ENCODE measurements around the gene CPA5.

The CPA5 gene

GRCh38 chr7:130379019-130379418, 34.4 kb downstream of the CPA5 start:
- no peak for DNase-seq (ENCODE audit: low read depth in 2 of 2)

DNA sequence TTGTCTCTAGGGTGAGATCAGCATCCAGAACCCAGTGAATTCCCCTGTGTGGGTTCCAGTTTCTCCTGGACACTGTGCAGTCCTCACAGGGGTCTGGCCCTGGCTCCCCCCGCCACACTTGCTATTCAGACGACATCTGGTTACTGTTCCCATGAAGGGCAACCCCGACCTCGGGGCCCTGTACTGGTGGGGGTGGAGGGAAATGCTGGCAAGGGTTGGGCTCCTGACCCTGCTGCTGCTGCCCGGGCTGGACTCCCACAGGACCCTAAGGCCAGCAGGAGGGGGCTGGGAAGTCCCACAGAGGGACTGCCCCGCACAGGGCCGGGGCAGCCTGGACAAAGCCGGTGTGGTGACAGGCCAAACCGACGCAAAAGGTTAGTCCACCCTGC, 34.9 kb downstream of the CPA5 start:
- DNase-seq (ENCODE audit: low read depth in 2 of 2), result no peak

DNA sequence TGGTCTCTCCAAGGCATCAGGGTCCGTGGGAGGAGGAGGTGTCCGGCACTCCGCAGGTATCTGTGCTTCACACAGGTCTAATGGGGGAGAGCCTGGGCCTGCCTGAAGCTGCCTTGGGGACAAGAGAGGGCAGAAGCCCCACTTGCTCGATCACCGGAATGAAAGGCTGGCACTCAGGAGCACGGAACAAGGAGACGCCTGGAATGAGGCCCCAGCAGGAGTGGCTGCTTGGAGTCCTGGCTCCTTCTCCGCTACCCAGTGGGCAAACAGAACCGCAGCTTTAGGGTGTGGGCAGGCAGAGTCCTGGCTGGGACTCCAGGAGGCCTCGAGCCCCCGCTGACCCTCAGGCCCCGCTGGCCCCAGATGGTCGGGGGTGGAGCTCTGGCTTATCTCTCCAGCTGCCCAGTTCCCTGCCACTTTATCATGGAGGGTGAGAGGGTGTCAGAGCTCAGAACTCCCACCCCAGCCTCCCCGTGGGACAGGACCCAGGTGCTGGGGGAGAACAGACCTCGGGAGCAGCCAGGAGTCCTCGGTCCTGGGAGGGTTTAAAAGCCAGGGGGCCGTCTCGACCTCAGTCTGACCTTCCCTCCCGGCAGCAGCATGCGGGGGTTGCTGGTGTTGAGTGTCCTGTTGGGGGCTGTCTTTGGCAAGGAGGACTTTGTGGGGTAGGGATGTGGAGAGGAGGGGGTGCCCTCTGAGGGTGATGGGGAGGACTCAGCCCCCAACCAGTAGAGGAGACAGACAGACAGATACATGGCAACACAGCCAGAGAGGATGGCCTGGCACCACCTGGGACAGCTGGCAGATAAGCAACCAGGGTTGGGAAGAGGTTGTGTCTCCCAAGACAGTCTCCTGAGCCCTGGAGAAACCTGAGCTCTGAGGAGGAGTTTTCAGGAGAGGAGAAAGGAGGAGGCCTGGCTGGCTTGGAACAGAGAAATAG, 35.6 kb downstream of the CPA5 start, which contains the start of gene CPA1:
Gene CPA1 (plus strand): TSS at position 574 of the 940 bp plus-strand sequence. CDS start 27 bp downstream, at position 601.
- DNase-seq (ENCODE audit: low read depth in 2 of 2), result no peak

DNA sequence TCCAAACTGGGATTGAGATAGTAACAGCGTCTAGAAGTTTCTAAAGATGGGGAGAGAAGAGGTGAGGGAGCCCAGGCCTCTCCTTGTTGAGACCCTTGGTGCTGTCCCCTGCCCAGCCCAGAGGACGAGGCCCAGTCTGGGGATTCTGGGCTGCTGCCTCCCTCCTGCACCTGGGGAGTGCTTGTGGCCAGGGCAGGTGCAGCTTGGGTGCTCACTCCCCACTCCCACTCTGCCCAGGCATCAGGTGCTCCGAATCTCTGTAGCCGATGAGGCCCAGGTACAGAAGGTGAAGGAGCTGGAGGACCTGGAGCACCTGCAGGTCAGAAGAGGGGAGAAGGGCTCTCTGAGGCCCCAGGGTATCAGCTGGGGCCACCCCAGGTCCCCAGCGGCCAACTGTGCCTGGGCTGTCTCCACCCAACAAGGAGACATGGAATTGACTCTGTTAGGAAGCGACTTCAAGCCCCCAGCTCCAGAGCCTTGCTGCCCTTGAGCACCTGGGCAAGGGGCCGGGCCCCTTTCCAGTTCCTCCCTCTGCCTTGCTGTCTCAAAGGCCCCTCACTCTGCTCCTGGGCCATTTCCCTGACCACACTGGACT, 36.3 kb downstream of the CPA5 start:
- no peak for DNase-seq (ENCODE audit: low read depth in 2 of 2)

- no peak for DNase-seq (ENCODE audit: low read depth in 2 of 2)
These were observed 37.1 kb downstream of the CPA5 start for GRCh38 chr7:130381468-130382312.

- no peak for DNase-seq (ENCODE audit: low read depth in 2 of 2)
These were observed 38.8 kb downstream of the CPA5 start for GRCh38 chr7:130383187-130383980.

DNA sequence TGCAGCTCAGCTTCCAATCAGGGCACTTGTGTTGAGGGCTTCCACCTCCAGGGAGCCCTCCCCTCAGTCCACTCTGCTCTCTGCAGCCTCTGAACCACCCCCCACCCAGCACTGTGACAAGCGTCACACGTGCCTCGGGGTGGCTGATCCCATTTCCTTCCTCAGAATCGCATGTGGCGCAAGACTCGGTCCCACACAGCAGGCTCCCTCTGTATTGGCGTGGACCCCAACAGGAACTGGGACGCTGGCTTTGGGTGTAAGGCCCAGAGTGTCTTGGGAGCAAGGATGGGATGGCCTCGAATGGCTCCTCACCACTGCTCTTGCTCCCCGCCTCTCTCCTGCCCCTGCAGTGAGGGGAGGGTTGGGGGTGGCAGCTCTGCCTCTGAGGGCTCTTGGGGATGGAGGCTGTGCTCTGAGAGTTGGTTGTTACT, 39.8 kb downstream of the CPA5 start:
- DNase-seq (ENCODE audit: low read depth in 2 of 2), result no peak

GRCh38 chr7:130384841-130385599, 40.4 kb downstream of the CPA5 start:
- DNase-seq (ENCODE audit: low read depth in 2 of 2), result no peak

- no peak for DNase-seq (ENCODE audit: low read depth in 2 of 2)
These were observed 41.0 kb downstream of the CPA5 start for GRCh38 chr7:130385600-130386066.

DNA sequence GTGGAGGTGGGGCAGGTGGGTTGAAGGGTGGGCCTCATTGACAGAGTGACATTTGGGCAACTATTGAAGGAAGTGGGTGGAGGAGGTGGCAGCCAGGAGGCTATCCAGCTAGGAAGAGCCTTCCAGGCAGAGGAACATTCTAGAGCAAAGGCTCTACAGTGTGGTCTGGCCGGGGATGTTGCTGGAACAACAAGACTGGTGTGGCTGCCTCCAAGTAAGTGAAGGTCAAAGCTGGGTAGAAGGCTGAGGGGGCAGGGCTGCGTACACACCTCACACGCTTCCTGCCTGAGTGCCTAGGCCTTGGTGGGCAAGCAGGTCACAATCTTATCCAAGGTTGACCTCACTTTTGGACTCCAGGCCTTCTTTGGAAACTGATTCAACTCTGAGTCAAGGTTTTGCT, 42.3 kb downstream of the CPA5 start:
- DNase-seq (ENCODE audit: low read depth in 2 of 2), result no peak

DNA sequence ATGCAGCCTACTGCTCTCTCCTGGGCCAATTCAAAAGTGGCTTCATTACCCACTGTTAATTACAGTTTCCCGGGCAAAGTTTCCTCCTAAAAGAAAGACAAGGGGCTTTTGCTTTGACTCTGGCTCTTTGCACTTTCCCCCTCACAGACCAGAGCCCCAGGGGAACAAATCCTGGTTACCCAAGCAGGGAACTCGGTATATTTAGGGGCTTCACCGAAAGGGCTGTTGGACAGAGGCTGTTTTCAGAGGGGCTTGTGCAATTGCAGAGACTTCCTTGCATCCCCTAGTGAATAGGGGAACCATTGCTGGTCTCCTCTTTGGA, 42.7 kb downstream of the CPA5 start:
- no peak for DNase-seq (ENCODE audit: low read depth in 2 of 2)

GRCh38 chr7:130387628-130388403, 43.2 kb downstream of the CPA5 start:
- no peak for DNase-seq (ENCODE audit: low read depth in 2 of 2)

GRCh38 chr7:130388671-130389070, 44.1 kb downstream of the CPA5 start:
- no peak for DNase-seq (ENCODE audit: low read depth in 2 of 2)

GRCh38 chr7:130390486-130390885, 45.9 kb downstream of the CPA5 start:
- DNase-seq (ENCODE audit: low read depth in 2 of 2), result no peak

DNA sequence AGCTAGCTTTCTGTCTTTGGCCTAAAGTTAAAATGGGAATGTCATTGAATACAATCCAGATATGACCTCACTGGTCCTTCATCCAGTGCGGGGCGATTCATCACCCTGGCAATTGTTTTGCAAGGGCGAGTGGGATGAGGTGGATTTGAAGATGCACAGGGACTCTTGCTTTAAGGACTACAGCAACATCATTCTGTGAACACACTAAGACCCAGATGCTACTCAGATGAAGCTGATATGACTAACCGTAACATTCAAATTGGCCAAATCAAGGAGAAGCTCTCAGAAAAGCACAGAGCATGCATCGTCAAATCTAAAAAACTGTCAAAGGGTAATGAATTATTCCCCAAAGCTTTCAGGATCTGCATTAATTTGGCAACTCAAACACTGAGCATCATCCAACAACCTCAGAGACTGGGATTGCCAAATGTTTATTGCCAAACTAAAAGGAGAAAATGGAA, 48.5 kb downstream of the CPA5 start:
- DNase-seq (ENCODE audit: low read depth in 2 of 2), result no peak

DNA sequence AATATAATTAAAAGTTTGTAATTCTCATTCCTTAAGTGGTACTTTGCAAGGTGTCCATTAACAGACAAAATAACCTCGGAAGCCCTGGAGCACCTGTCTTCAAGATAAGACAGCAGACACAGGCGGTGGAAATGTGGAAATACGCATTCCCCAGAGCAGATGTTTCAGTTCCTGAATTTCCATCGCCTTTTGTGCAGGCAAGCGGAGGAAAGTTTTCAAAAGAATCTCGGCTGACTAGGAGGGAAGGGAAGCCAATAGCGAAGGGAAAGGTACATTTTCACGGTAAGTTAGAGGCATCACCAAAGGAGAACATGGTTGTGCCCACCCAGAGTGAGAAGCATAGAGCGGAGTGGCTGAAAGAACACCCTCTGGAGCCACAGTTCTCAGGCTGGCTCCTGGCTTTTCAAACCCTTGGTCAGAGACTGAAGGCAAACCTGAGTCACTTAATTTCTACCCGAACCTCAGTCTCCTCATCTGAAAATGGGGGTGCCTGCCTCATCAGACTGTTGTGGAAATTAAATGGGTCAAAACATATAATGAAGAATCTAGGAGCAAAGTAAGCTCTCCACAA, 49.3 kb downstream of the CPA5 start:
- no peak for DNase-seq (ENCODE audit: low read depth in 2 of 2)

- no peak for DNase-seq (ENCODE audit: low read depth in 2 of 2)
These were observed 50.0 kb downstream of the CPA5 start for GRCh38 chr7:130394421-130395195.

GRCh38 chr7:130395421-130395820, 50.8 kb downstream of the CPA5 start:
- DNase-seq (ENCODE audit: low read depth in 2 of 2), result no peak

DNA sequence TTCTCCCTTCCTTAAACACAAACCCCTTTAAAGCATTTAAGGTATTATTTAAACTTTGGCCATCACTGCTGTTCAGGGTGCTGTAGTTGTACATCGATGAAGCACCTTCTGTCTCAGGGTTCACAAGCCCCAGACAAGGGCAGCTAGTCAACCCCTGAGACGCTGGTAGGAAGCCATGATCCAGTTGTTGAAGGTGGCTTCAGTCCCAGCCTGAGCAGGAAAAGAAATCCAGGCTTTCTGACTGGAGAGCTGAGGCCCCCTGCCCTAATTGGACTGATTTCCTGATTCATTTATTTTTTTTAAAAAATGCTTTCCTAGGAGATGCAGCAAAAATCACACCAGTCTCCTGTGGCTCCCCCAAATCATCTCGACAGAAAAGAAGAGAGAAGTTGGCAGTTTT, 51.5 kb downstream of the CPA5 start:
- DNase-seq (ENCODE audit: low read depth in 2 of 2), result no peak

All from stimulated activated CD4-positive, alpha-beta T cell treated with anti-CD3 and anti-CD28 coated beads, Interleukin-4, amount 100 ng/mL, for 48 hours (primary cell).